HepG2 (cell line): ENCODE results near the gene ASTN2. TPM values are rescaled to one million over a fixed set of nuclear protein-coding genes. Genes with fewer than 3 reads are reported as not detected.

Source experiments
- ATAC-seq: fragments of 200-7000 bp; cut with Tn5 transposase; 3 replicates; pipeline ENCODE4 v1.9.1; 2020; ENCODE audit warnings: mild to moderate bottlenecking, moderate library complexity
- BruUV-seq: library from RNA; stranded (reverse); fragments of 400-500 nt; replicated peaks from 2 replicates; lab custom pipeline; 2021; lab: Mats Ljungman, UMichigan
- CTCF ChIA-PET: fragments of 300-600 bp; formaldehyde crosslinking; extraction: SDS; loops from one replicate; lab custom pipeline; 2021; ENCODE audit warnings: low total read pairs, inconsistent platforms, low intra/inter-chr PET ratio; lab: Yijun Ruan, JAX
- POLR2A ChIA-PET: fragments of 350-600 bp; sonication (Branson Sonifier 250); formaldehyde crosslinking; loops from one replicate; lab custom pipeline; 2020; ENCODE audit warnings: antibody characterized with exemption, inconsistent platforms; lab: Yijun Ruan, JAX
- DNase-seq: peaks from one replicate; pipeline ENCODE4 v3.0.0-alpha.2; 2015; ENCODE audit warnings: low spot score
- FAIRE-seq: peaks from 3 replicates; lab custom pipeline; 2011; peaks lifted over from hg19 to GRCh38; lab: Jason Lieb, UNC
- H2AFZ ChIP-seq: one replicate; pipeline ENCODE4 v1.6.1; 2011; ENCODE audit warnings: low read length, inconsistent platforms
- H3K27ac ChIP-seq: fragments of 300-600 bp; 3 replicates; pipeline ENCODE4 v1.8.0; 2011; ENCODE audit warnings: mixed run types, mild to moderate bottlenecking, mixed read lengths, low read length, inconsistent platforms; ENCODE audit not compliant: insufficient read depth; ENCODE audit errors: extremely low read length
- H3K27me3 ChIP-seq, 2 experiments: fragments of 200-600 bp in 1 of 2; 2 replicates in 1 of 2; 3 replicates in 1 of 2; pipeline versions ENCODE4 v1.6.0 to v1.8.0; 2011; ENCODE audit warnings: low read length in 2 of 2, mild to moderate bottlenecking in 2 of 2, moderate library complexity in 2 of 2, inconsistent platforms in 1 of 2; ENCODE audit not compliant: insufficient read depth in 2 of 2, control insufficient read depth in 1 of 2
- H3K36me3 ChIP-seq, 2 experiments: fragments of 200-600 bp in 1 of 2; replicated peaks in 1 of 2; 2 replicates in 1 of 2; 3 replicates in 1 of 2; pipeline versions ENCODE4 v1.5.1 to v1.8.0; 2011; ENCODE audit warnings: low read length in 2 of 2, inconsistent platforms in 1 of 2; ENCODE audit not compliant: insufficient read depth in 2 of 2, control insufficient read depth in 1 of 2
- H3K4me1 ChIP-seq: 2 replicates; pipeline ENCODE4 v1.5.1; 2012; ENCODE audit warnings: low read length, inconsistent platforms; ENCODE audit not compliant: insufficient read depth
- H3K4me2 ChIP-seq: 2 replicates; pipeline ENCODE4 v1.6.0; 2011; ENCODE audit warnings: low read depth, low read length, inconsistent platforms
- H3K4me3 ChIP-seq, 3 experiments: fragments of 200-600 bp in 1 of 3; sonication (generic), shearing (Covaris generic) in 1 of 3; replicated peaks in 1 of 3; 2 replicates each; pipeline ENCODE4 v1.5.1; 2011 to 2016; ENCODE audit warnings: low read length in 3 of 3, inconsistent platforms in 2 of 3, low read depth in 2 of 3, mild to moderate bottlenecking in 2 of 3, control low read depth in 1 of 3, mixed read lengths in 1 of 3; ENCODE audit not compliant: insufficient read depth in 1 of 3
- H3K79me2 ChIP-seq: one replicate; pipeline ENCODE4 v1.6.1; 2011; ENCODE audit warnings: low read length, inconsistent platforms; ENCODE audit not compliant: insufficient read depth
- H3K9ac ChIP-seq: 2 replicates; pipeline ENCODE4 v1.6.0; 2011; ENCODE audit warnings: mild to moderate bottlenecking, low read depth, low read length, inconsistent platforms; ENCODE audit not compliant: insufficient read depth
- H3K9me3 ChIP-seq: 2 replicates; pipeline ENCODE4 v1.5.1; 2012; ENCODE audit warnings: mild to moderate bottlenecking, low read length
- H4K20me1 ChIP-seq: 2 replicates; pipeline ENCODE4 v1.6.0; 2011; ENCODE audit warnings: inconsistent platforms, mild to moderate bottlenecking, low read length, moderate library complexity; ENCODE audit not compliant: insufficient read depth
- GTF2F1 ChIP-seq: fragments of 150-350 bp; IDR thresholded peaks from 2 replicates; pipeline ENCODE4 v1.6.1; 2014; ENCODE audit warnings: low read length
- ZBTB42 ChIP-seq: sonication (generic); formaldehyde crosslinking; IDR thresholded peaks from 2 replicates; pipeline ENCODE4 v1.5.0; 2020; ENCODE audit warnings: mild to moderate bottlenecking, missing genetic modification reagents
- ZNF274 ChIP-seq: sonication (generic); formaldehyde crosslinking; IDR thresholded peaks from 2 replicates; pipeline ENCODE4 v1.5.1; 2020; ENCODE audit warnings: mild to moderate bottlenecking, missing genetic modification reagents
- ZNF333 ChIP-seq: sonication (generic); formaldehyde crosslinking; IDR thresholded peaks from 2 replicates; pipeline ENCODE4 v1.4.0; 2020; ENCODE audit warnings: mild to moderate bottlenecking, missing genetic modification reagents, borderline replicate concordance
- ZNF543 ChIP-seq: sonication (generic); formaldehyde crosslinking; IDR thresholded peaks from 2 replicates; pipeline ENCODE4 v1.4.0; 2020; ENCODE audit warnings: mild to moderate bottlenecking, missing genetic modification reagents
- ZNF577 ChIP-seq: sonication (generic); formaldehyde crosslinking; IDR thresholded peaks from 2 replicates; pipeline ENCODE4 v1.4.0; 2020; ENCODE audit warnings: mild to moderate bottlenecking, low read depth, missing genetic modification reagents, borderline replicate concordance
- WGBS: methylation state at CpG from one replicate; pipeline ENCODE4 v1.1.6; 2017; ENCODE audit warnings: low lambda C conversion rate; 5-methylcytosine and 5-hydroxymethylcytosine counted together
- in situ Hi-C: cut with HindIII; loops from 2 replicates; pipeline ENCODE4 v1.10.0; 2017; ENCODE audit warnings: low pct_unique_long_range_greater_than_20kb; ENCODE audit not compliant: extremely low pct_ligation_motif_present
- intact Hi-C: fragments of 100-400 bp; cut with micrococcal nuclease; formaldehyde crosslinking; loops from one replicate; pipeline ENCODE4 v1.10.0; 2022; ENCODE audit not compliant: unreplicated experiment
- polyA plus RNA-seq, 8 experiments: library from polyadenylated mRNA; depleted of rRNA in 3 of 8; stranded (reverse) in 7 of 8; unstranded in 1 of 8; fragments of >200 nt; fragmentation: Illumina TruSeq in 4 of 8; extraction: Trizol in 4 of 8; gene quantifications; 2 replicates each; pipeline versions ENCODE4 v1.2.1 to v1.2.3, GENCODE V29; 2011 to 2016; ENCODE audit warnings: low read depth in 4 of 8, missing spikeins in 1 of 8, mixed read lengths in 1 of 8; ENCODE audit not compliant: insufficient read depth in 1 of 8
- total RNA-seq, 5 experiments: library from RNA; depleted of rRNA; stranded (reverse); fragments of >200 nt; fragmentation: Illumina TruSeq; extraction: Trizol; gene quantifications; 2 replicates each; pipeline ENCODE4 v1.2.3, GENCODE V29; 2016; ENCODE audit warnings: low read depth in 1 of 5
- TF ChIP-seq, protein P1 (sequence below): sonication (generic); formaldehyde crosslinking; IDR thresholded peaks from 2 replicates; pipeline ENCODE4 v1.8.1; 2022; ENCODE audit warnings: low read depth, mild to moderate bottlenecking, missing genetic modification reagents
- TF ChIP-seq, protein P2 (sequence below): sonication (generic); formaldehyde crosslinking; IDR thresholded peaks from 2 replicates; pipeline ENCODE4 v1.8.0; 2022; ENCODE audit warnings: mild to moderate bottlenecking, missing genetic modification reagents; ENCODE audit not compliant: insufficient replicate concordance

Gene ASTN2
- total and polyA plus RNA-seq, 2 of the 13 experiments (the other 11 are each of a cell fraction or from before 2014, with no cell fraction given) = 5.2 to 13.5 TPM

DNA sequence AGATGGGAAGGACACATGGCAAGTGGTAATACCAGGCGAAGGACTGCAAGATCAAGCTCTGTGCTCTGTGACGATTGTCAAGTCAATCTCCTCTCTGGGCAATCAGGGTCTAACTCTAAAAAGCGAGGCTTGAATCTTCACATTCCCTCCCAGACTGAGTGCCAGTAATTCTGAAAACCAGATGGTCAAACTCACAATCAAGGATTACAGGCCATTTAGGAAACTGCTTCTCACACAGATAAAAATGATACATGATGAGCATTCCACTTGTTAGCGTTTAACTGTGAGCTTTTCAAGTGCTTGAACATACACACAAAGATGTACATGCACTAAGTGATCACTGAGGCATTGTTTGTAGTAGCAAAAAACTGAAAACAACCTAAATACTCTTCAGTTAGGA, 517.7 kb downstream of the ASTN2 start:
- TF ChIP-seq ZNF333 (CRISPR knock-in tag) (no peak), GTF2F1 (no peak), ZNF577 (CRISPR knock-in tag) (no peak), ZBTB42 (CRISPR knock-in tag) (no peak), ZNF274 (CRISPR knock-in tag) (no peak), ZNF543 (no peak)
- TF ChIP-seq, protein P1, sequence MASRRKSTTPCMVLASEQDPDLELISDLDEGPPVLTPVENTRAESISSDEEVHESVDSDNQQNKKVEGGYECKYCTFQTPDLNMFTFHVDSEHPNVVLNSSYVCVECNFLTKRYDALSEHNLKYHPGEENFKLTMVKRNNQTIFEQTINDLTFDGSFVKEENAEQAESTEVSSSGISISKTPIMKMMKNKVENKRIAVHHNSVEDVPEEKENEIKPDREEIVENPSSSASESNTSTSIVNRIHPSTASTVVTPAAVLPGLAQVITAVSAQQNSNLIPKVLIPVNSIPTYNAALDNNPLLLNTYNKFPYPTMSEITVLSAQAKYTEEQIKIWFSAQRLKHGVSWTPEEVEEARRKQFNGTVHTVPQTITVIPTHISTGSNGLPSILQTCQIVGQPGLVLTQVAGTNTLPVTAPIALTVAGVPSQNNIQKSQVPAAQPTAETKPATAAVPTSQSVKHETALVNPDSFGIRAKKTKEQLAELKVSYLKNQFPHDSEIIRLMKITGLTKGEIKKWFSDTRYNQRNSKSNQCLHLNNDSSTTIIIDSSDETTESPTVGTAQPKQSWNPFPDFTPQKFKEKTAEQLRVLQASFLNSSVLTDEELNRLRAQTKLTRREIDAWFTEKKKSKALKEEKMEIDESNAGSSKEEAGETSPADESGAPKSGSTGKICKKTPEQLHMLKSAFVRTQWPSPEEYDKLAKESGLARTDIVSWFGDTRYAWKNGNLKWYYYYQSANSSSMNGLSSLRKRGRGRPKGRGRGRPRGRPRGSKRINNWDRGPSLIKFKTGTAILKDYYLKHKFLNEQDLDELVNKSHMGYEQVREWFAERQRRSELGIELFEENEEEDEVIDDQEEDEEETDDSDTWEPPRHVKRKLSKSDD (CRISPR knock-in tag) = no peak
- TF ChIP-seq, protein P2, sequence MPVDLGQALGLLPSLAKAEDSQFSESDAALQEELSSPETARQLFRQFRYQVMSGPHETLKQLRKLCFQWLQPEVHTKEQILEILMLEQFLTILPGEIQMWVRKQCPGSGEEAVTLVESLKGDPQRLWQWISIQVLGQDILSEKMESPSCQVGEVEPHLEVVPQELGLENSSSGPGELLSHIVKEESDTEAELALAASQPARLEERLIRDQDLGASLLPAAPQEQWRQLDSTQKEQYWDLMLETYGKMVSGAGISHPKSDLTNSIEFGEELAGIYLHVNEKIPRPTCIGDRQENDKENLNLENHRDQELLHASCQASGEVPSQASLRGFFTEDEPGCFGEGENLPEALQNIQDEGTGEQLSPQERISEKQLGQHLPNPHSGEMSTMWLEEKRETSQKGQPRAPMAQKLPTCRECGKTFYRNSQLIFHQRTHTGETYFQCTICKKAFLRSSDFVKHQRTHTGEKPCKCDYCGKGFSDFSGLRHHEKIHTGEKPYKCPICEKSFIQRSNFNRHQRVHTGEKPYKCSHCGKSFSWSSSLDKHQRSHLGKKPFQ (CRISPR knock-in tag) = no peak
- TF ChIP-seq, all 625 proteins: peak for 0
- H3K9ac ChIP-seq = no peak overlapping the region
- H4K20me1 ChIP-seq = no peaks in the 10 kb centered on the region
- ChIA-PET POLR2A (no interaction called here), CTCF (no interaction called here)
- ATAC-seq = no peak
- no peak overlapping the region for H3K4me2 ChIP-seq
- DNase-seq = no peak
- no peak overlapping the region for H3K27ac ChIP-seq
- H3K9me3 ChIP-seq = peaks cover 9% of the 10 kb centered on the region; the same call in 1 of the 2 replicates
- H3K4me3 ChIP-seq = no peak overlapping the region
- H3K27me3 ChIP-seq = no peaks in the 10 kb centered on the region
- in situ Hi-C loops = no loop called here
- no peaks in the 10 kb centered on the region for H3K79me2 ChIP-seq
- H2AFZ ChIP-seq = no peak overlapping the region
- intact Hi-C loops = no loop called here
- H3K4me1 ChIP-seq = no peaks in the 10 kb centered on the region
- no TSS peak for BruUV-seq
- FAIRE-seq = no peak
- WGBS = 0% methylated on average over 4 of the region's 4 CpGs
- no peaks in the 10 kb centered on the region for H3K36me3 ChIP-seq
